Activated gamma-delta T cell treated with anti-CD3 and anti-CD28 coated beads, Interleukin-2, amount 50 U/mL, for 16 hours (primary cell): ENCODE measurements around the gene ZNF445.
"Not testable (repeated sequence)": the region's sequence is repeated elsewhere in the genome, so short reads cannot be mapped to it uniquely, and the experiment has no call there.

Experiments used
- DNase-seq: peaks from one replicate; pipeline ENCODE4 v3.0.0-alpha.2; 2020; ENCODE audit warnings: low read depth

The ZNF445 gene

GRCh38 chr3:44434834-44435510, 42.5 kb downstream of the ZNF445 start:
- DNase-seq, result no peak

- DNase-seq, result no peak
Observed at GRCh38 chr3:44430466-44430865, 47.0 kb downstream of the ZNF445 start.

- no peak for DNase-seq
Observed at GRCh38 chr3:44429459-44429858, 48.0 kb downstream of the ZNF445 start.

- DNase-seq, result no peak
Observed at GRCh38 chr3:44428910-44429309, 48.6 kb downstream of the ZNF445 start.

- no peak for DNase-seq
Observed at GRCh38 chr3:44427683-44428082, 49.8 kb downstream of the ZNF445 start.

- no peak for DNase-seq
Observed at GRCh38 chr3:44424758-44425157, 52.7 kb downstream of the ZNF445 start.

- DNase-seq, result no peak
Observed at GRCh38 chr3:44421280-44421679, 56.2 kb downstream of the ZNF445 start.

GRCh38 chr3:44420676-44421075, 56.8 kb downstream of the ZNF445 start:
- no peak for DNase-seq

- DNase-seq, result no peak
Observed at GRCh38 chr3:44419923-44420650, 57.4 kb downstream of the ZNF445 start.

- DNase-seq, result no peak
Observed at GRCh38 chr3:44419116-44419922, 58.2 kb downstream of the ZNF445 start.

GRCh38 chr3:44418549-44418948, 58.9 kb downstream of the ZNF445 start:
- DNase-seq, result no peak

GRCh38 chr3:44418118-44418517, 59.4 kb downstream of the ZNF445 start:
- not testable (repeated sequence) for DNase-seq

- DNase-seq, result no peak
Observed at GRCh38 chr3:44416031-44417030, 61.1 kb downstream of the ZNF445 start.

GRCh38 chr3:44415421-44415820, 62.0 kb downstream of the ZNF445 start:
- DNase-seq, result no peak

GRCh38 chr3:44414517-44415090, 62.9 kb downstream of the ZNF445 start:
- no peak for DNase-seq

GRCh38 chr3:44412365-44412764, 65.1 kb downstream of the ZNF445 start:
- DNase-seq, result no peak

GRCh38 chr3:44411031-44411645, 66.3 kb downstream of the ZNF445 start:
- no peak for DNase-seq

- DNase-seq, result no peak
Observed at GRCh38 chr3:44409640-44410410, 67.6 kb downstream of the ZNF445 start.

- DNase-seq, result no peak
Observed at GRCh38 chr3:44402548-44402947, 74.9 kb downstream of the ZNF445 start.

- DNase-seq, result no peak
Observed at GRCh38 chr3:44400771-44401170, 76.7 kb downstream of the ZNF445 start.
